ENCODE data around the gene PROM1.

GRCh38 chr4:16075061-16075460, 8.8 kb downstream of the PROM1 start:
- TF ChIP-seq POLR2A (IDR thresholded peaks at IDR 0.05) (no peak), CTCF (IDR thresholded peaks at IDR 0.05) (no peak), POLR2AphosphoS5 (IDR thresholded peaks at IDR 0.05) (no peak)
